Kidney (tissue), 22 donors: ENCODE data around the gene TTC19. TPM values are rescaled to one million over a fixed set of nuclear protein-coding genes. Genes with fewer than 3 reads are reported as not detected.

Source experiments
- DNase-seq, 5 donors: peaks; one replicate each; pipeline ENCODE4 v3.0.0-alpha.2; 2013 to 2020
- FAIRE-seq: peaks from 2 replicates; lab custom pipeline; 2012; peaks lifted over from hg19 to GRCh38; lab: Jason Lieb, UNC
- H3K27ac ChIP-seq, 2 donors: one replicate each; pipeline ENCODE4 v1.7.0; 2013; ENCODE audit warnings: low read depth in 2 of 2, low read length in 2 of 2, inconsistent platforms in 1 of 2
- H3K27me3 ChIP-seq: one replicate; pipeline ENCODE4 v1.7.1; 2013; ENCODE audit warnings: low read length, inconsistent platforms; ENCODE audit not compliant: control insufficient read depth, insufficient read depth
- H3K36me3 ChIP-seq, 3 donors: one replicate each; pipeline versions ENCODE4 v1.7.0 to v1.7.1; 2013; ENCODE audit warnings: low read length in 3 of 3, control low read depth in 1 of 3, inconsistent platforms in 1 of 3; ENCODE audit not compliant: insufficient read depth in 3 of 3, control insufficient read depth in 2 of 3
- H3K4me1 ChIP-seq, 3 donors: one replicate each; pipeline versions ENCODE4 v1.7.0 to v1.7.1; 2013; ENCODE audit warnings: low read length in 3 of 3, inconsistent platforms in 1 of 3, low read depth in 1 of 3; ENCODE audit not compliant: control insufficient read depth in 2 of 3, insufficient read depth in 2 of 3
- H3K4me3 ChIP-seq, 3 donors: one replicate each; pipeline versions ENCODE4 v1.7.0 to v1.8.1; 2013; ENCODE audit warnings: low read length in 3 of 3, control low read depth in 1 of 3, inconsistent platforms in 1 of 3
- H3K9ac ChIP-seq, 3 donors: one replicate each; pipeline versions ENCODE4 v1.7.0 to v1.7.1; 2013; ENCODE audit warnings: low read length in 3 of 3, control low read depth in 1 of 3, inconsistent platforms in 1 of 3
- H3K9me3 ChIP-seq, 3 donors: one replicate each; pipeline versions ENCODE4 v1.7.0 to v1.7.1; 2013; ENCODE audit warnings: low read length in 3 of 3, control low read depth in 1 of 3, inconsistent platforms in 1 of 3; ENCODE audit not compliant: control insufficient read depth in 2 of 3, insufficient read depth in 1 of 3
- intact Hi-C: fragments of 100-400 bp; cut with DNase I; formaldehyde crosslinking; loops from one replicate; pipeline ENCODE4 v1.11.1; 2022
- long read RNA-seq, 10 donors: library from polyadenylated mRNA in 1 of 10; unstranded in 1 of 10; transcript quantifications; one replicate each; pipeline ENCODE4 v2.0.0 and lab custom pipeline, GENCODE V29; 2021 to 2026
- polyA plus RNA-seq: library from polyadenylated mRNA; stranded (reverse); fragments of 350-450 nt; fragmentation: Illumina TruSeq; extraction: RNeasy Lipid Tissue Mini Kit (QIAGEN cat#74804); gene quantifications from one replicate; pipeline ENCODE4 v1.2.3, GENCODE V29; 2014; ENCODE audit warnings: low read depth, low replicate concordance; ENCODE audit not compliant: insufficient read depth
- total RNA-seq: library from RNA; stranded (reverse); fragmentation: NEBNext Ultra II Directional; extraction: Animal tissue kit (Norgen Biotek cat#: 25700); gene quantifications from one replicate; pipeline ENCODE4 v1.2.1, GENCODE V29; 2021
- TF ChIP-seq, protein P1 (sequence below): IDR thresholded peaks from 3 replicates; pipeline ENCODE4 v1.5.1; 2012; ENCODE audit warnings: mild to moderate bottlenecking, moderate library complexity, borderline replicate concordance; ENCODE audit not compliant: insufficient read depth; ENCODE audit errors: extremely low read depth
- donor health status: control.
- donor health status: control.
- donor health status: control.
- donor health status: control.
- donor health status: control.
- donor health status: DM: yes; HTN: yes; CAD: no.
- donor health status: Normal renal cell carcinoma (clear cell type).

The TTC19 gene, protein sequence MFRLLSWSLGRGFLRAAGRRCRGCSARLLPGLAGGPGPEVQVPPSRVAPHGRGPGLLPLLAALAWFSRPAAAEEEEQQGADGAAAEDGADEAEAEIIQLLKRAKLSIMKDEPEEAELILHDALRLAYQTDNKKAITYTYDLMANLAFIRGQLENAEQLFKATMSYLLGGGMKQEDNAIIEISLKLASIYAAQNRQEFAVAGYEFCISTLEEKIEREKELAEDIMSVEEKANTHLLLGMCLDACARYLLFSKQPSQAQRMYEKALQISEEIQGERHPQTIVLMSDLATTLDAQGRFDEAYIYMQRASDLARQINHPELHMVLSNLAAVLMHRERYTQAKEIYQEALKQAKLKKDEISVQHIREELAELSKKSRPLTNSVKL
- 47.7 TPM for total RNA-seq
- polyA plus RNA-seq, result 42.0 TPM
- long read RNA-seq, donor 1, transcript TTC19-201 (10 exons, 3,002 nt), result major isoform, 7 of 9 reads
- long read RNA-seq, donor 1, partial matches to known transcripts, result 0 of 9 reads
- long read RNA-seq, donor 1, other reads (novel, unspliced or antisense), result 0 of 9 reads
- long read RNA-seq, donor 2, partial matches to known transcripts, result 87 of 94 reads
- long read RNA-seq, donor 2, other reads (novel, unspliced or antisense), result 0 of 94 reads
- long read RNA-seq, donor 3, transcript TTC19-201 (10 exons, 3,002 nt), result major isoform, 12 of 207 reads
- long read RNA-seq, donor 3, partial matches to known transcripts, result 175 of 207 reads
- long read RNA-seq, donor 3, other reads (novel, unspliced or antisense), result 17 of 207 reads
- long read RNA-seq, donor 4, partial matches to known transcripts, result 0 of 7 reads
- long read RNA-seq, donor 4, other reads (novel, unspliced or antisense), result 0 of 7 reads
- long read RNA-seq, donor 5, partial matches to known transcripts, result 0 of 1 reads
- long read RNA-seq, donor 5, other reads (novel, unspliced or antisense), result 0 of 1 reads
- long read RNA-seq, donor 6, partial matches to known transcripts, result 25 of 27 reads
- long read RNA-seq, donor 6, other reads (novel, unspliced or antisense), result 0 of 27 reads
- long read RNA-seq, donor 7, transcript TTC19-201 (10 exons, 3,002 nt), result major isoform, 40 of 68 reads
- long read RNA-seq, donor 7, partial matches to known transcripts, result 8 of 68 reads
- long read RNA-seq, donor 7, other reads (novel, unspliced or antisense), result 16 of 68 reads
- long read RNA-seq, donor 8, transcript TTC19-201 (10 exons, 3,002 nt), result major isoform, 10 of 185 reads
- long read RNA-seq, donor 8, partial matches to known transcripts, result 172 of 185 reads
- long read RNA-seq, donor 8, other reads (novel, unspliced or antisense), result 0 of 185 reads
- long read RNA-seq, donor 9, transcript TTC19-201 (10 exons, 3,002 nt), result major isoform, 7 of 7 reads
- long read RNA-seq, donor 9, partial matches to known transcripts, result 0 of 7 reads
- long read RNA-seq, donor 9, other reads (novel, unspliced or antisense), result 0 of 7 reads
- long read RNA-seq, donor 10, transcript TTC19-201 (10 exons, 3,002 nt), result major isoform, 12 of 201 reads
- long read RNA-seq, donor 10, partial matches to known transcripts, result 187 of 201 reads
- long read RNA-seq, donor 10, other reads (novel, unspliced or antisense), result 0 of 201 reads

DNA sequence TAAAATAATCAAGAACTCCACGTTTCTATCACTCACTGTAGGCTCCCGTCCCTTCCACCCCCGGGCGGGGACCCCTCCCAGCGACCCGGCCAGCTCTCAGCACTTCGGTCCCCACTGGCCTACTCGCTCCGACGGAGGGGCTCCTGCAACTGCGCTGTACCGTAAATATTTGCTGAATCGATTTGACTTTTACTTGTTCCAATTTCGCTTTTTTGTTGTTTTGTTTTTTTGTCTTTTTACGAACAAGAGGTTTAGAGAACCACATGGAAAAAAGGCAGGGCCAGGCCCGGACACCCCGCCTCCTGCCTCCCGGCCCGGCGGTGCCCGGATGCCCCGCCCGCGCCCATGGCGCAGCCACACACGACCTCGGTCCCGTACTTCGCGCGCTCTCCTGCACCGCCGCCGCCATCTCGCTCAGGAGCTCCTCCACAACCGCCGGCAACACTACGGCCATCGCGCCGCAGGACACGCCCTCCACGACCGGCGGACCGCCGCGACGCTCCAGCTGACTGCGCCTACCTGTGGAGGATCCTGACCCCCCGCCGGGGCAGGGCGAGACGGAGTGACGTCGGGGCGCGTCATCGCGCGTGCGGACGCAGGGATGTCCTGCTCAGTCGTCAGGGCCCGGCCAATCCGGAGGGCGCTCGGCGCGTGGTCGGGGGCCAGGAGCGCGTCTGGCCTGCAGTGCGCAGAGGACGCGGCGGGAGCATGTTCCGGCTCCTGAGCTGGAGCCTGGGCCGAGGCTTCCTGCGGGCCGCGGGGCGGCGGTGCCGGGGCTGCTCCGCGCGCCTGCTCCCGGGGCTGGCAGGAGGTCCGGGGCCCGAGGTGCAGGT lies at the start of gene TTC19, which contains the start of gene ZSWIM7:
Gene TTC19 (plus strand): TSS at position 684 of the 833 bp plus-strand sequence. CDS start 25 bp downstream, at position 709.
Gene ZSWIM7 (minus strand): TSS at position 564 of the 833 bp plus-strand sequence. CDS start 110 bp downstream, at position 454.
- no peak for FAIRE-seq
- TF ChIP-seq, protein P1, sequence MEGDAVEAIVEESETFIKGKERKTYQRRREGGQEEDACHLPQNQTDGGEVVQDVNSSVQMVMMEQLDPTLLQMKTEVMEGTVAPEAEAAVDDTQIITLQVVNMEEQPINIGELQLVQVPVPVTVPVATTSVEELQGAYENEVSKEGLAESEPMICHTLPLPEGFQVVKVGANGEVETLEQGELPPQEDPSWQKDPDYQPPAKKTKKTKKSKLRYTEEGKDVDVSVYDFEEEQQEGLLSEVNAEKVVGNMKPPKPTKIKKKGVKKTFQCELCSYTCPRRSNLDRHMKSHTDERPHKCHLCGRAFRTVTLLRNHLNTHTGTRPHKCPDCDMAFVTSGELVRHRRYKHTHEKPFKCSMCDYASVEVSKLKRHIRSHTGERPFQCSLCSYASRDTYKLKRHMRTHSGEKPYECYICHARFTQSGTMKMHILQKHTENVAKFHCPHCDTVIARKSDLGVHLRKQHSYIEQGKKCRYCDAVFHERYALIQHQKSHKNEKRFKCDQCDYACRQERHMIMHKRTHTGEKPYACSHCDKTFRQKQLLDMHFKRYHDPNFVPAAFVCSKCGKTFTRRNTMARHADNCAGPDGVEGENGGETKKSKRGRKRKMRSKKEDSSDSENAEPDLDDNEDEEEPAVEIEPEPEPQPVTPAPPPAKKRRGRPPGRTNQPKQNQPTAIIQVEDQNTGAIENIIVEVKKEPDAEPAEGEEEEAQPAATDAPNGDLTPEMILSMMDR, result peak; percentile 0
- intact Hi-C loops, result no loop called here

DNA sequence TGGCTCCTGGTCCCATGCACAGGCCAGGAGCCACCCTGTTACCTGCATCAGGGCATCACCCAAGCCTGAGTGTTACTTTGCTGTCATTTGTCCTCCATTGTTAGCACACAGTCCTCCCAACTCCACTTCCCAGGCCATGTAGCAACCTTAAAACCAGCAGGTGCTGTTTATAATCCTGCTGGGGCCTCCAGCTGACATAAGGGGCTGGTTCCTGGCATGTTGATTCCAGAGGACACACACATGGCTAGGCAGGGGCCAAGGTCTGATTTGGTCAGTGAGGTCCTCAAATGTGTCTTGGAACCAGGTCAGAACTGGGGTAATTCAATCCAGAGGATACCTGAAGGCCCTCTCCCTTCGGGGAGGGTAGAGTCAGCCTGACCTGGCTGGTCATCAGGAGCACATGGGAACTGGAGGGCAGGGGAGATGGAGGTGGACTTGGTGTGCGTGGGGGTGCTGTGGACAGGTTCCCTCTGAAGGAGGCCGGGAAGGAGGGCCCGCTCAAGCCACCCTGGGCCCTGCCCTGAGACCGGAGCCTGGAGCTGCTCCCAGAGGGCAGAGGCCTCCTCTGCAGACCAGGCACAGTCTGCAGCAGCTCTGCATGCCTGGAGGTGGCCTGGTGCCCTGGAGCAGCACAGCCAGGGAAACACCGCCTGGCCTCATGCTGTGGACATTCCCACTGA lies 48.1 kb upstream of the TTC19 start:
- no peak overlapping the region for H3K9ac ChIP-seq
- H3K27ac ChIP-seq, result no peak overlapping the region
- intact Hi-C loops, result no loop called here
- H3K4me1 ChIP-seq, result no peaks in the 10 kb centered on the region
- TF ChIP-seq, protein P1, result no peak
- H3K36me3 ChIP-seq, result no peaks in the 10 kb centered on the region
- DNase-seq, result peak in 1 of 5 donors; percentile 52
- FAIRE-seq, result no peak
- H3K4me3 ChIP-seq, result no peak overlapping the region
- H3K9me3 ChIP-seq, result no peaks in the 10 kb centered on the region
- H3K27me3 ChIP-seq, result no peaks in the 10 kb centered on the region

More for the DNA sequence above, at the start of gene TTC19, which contains the start of gene ZSWIM7:
- Histone ChIP-seq H3K9ac (peak within 1 kb of the TSS; percentile 75 to 94 (median 88)), H3K36me3 (peaks cover 7 to 18% (median 9%) of the 10 kb centered on the region in 3 donors), H3K27ac (peak within 1 kb of the TSS; percentile 98 to 99), H3K4me1 (peaks cover 0 to 8% (median 7%) of the 10 kb centered on the region in 3 donors), H3K27me3 (no peaks in the 10 kb centered on the region), H3K9me3 (no peaks in the 10 kb centered on the region), H3K4me3 (peak within 1 kb of the TSS; percentile 73 to 88 (median 79))
- peak; percentile 97 to 99 (median 98) for DNase-seq
